Gastrocnemius medialis (tissue), 4 donors: Measurements from ENCODE around the gene TRAP1.

ENCODE experiments used
- POLR2A ChIP-seq, 2 donors: fragments of 450-650 bp; IDR thresholded peaks; one replicate each; pipeline ENCODE4 v1.6.1; 2017; ENCODE audit warnings: antibody characterized with exemption in 2 of 2, mild to moderate bottlenecking in 2 of 2, moderate library complexity in 2 of 2
- TF ChIP-seq, protein P1 (sequence below), 5 experiments: fragments of 450-650 bp in 3 of 5; fragments of 200-600 bp in 2 of 5; sonication (generic) in 2 of 5; IDR thresholded peaks in 4 of 5; conservative IDR thresholded peaks in 1 of 5; 1 replicate in 4 of 5; 2 replicates in 1 of 5; pipeline ENCODE4 v1.5.1; 2016 to 2019; ENCODE audit warnings: antibody characterized with exemption in 5 of 5, mild to moderate bottlenecking in 3 of 5, moderate library complexity in 3 of 5

DNA sequence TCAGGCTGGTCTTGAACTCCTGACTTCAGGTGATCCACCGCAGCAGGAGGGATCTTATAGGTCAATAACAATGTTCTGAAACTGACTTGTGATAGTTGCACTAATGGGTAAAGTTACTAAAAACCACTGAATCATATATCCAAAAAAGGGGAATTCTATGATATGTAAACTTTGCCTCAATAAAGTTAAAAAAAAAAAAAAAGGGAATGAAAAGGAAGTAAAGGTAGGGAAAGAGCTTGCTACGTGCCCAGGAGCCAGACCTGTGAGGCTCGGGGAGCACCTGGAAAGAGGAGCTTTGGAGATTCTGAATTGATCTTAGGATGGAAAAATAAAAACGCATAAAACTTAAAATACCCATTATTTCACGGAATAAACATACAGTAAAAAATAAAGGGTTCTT lies 20.8 kb upstream of the TRAP1 start:
- TF ChIP-seq, protein P1, sequence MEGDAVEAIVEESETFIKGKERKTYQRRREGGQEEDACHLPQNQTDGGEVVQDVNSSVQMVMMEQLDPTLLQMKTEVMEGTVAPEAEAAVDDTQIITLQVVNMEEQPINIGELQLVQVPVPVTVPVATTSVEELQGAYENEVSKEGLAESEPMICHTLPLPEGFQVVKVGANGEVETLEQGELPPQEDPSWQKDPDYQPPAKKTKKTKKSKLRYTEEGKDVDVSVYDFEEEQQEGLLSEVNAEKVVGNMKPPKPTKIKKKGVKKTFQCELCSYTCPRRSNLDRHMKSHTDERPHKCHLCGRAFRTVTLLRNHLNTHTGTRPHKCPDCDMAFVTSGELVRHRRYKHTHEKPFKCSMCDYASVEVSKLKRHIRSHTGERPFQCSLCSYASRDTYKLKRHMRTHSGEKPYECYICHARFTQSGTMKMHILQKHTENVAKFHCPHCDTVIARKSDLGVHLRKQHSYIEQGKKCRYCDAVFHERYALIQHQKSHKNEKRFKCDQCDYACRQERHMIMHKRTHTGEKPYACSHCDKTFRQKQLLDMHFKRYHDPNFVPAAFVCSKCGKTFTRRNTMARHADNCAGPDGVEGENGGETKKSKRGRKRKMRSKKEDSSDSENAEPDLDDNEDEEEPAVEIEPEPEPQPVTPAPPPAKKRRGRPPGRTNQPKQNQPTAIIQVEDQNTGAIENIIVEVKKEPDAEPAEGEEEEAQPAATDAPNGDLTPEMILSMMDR (IDR thresholded peaks at IDR 0.05 in 4 of 5, conservative IDR thresholded peaks at IDR 0.05 in 1 of 5) = no peak
- no peak for TF ChIP-seq POLR2A (IDR thresholded peaks at IDR 0.05)
